ENCODE measurements around the gene NXN.
"Not testable (repeated sequence)": the region's sequence is repeated elsewhere in the genome, so short reads cannot be mapped to it uniquely, and the experiment has no call there.

Gene NXN

DNA sequence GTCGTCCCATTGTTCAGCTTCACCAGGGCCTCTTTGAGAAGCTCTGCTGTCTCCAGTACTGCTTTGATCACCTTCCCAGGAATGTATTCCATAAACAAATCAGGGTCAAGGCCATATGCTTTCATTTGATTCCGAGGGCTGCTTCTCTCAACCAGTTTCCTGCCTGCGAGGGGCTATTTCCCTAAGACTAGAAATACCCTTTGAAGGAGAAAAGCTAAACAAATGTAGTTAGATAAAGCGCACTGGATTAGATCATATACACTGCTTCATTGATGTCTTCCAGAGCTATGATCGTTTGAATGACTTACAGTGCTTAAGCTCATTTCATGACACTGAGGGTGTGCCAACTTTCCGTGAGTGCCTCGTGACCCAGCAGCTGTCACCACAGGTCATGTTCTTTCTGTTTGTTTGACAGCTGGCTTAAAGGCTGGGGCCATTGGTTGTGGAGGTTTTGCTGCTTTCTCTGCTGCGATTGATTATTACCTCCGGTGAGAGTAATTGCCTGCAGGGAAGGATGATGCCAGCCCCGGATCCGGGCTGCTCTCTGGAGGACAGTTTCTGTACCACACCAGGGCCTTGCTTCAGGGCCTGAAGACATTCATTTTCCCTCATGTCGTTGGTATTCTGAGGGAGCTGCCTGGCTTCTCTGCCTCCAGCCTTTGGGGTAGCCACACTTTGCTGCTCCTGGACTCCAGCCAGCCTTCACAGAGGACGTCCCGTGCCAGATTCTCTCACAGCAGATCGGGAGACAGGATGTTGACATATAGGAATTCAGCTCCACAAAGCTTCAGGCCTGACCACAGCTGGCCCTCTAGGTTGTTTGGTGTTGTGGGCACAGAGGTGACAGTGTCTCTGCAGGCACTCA lies 21.3 kb upstream of the NXN start:
- Mint-ChIP-seq H3K4me1 (ENCODE audit: low read depth) (peaks cover 41% of the 10 kb centered on the region), H3K27ac (peak overlapping the region; percentile 40), H3K4me3 (no peak overlapping the region), H3K27me3 (no peaks in the 10 kb centered on the region), H3K9me3 (no peaks in the 10 kb centered on the region), H3K36me3 (ENCODE audit: low read depth) (peaks cover 50% of the 10 kb centered on the region)

- Mint-ChIP-seq H3K4me1 (ENCODE audit: low read depth) (peaks cover 31% of the 10 kb centered on the region), H3K4me3 (peak overlapping the region; percentile 96), H3K36me3 (ENCODE audit: low read depth) (peaks cover 37% of the 10 kb centered on the region), H3K27ac (peak overlapping the region; percentile 100), H3K9me3 (peaks cover 8% of the 10 kb centered on the region), H3K27me3 (no peaks in the 10 kb centered on the region)
Observed at GRCh38 chr17:998111-998510, 18.5 kb upstream of the NXN start.

- peaks cover 24% of the 10 kb centered on the region for H3K36me3 Mint-ChIP-seq (ENCODE audit: low read depth)
- H3K27ac Mint-ChIP-seq = peak within 1 kb of the TSS; percentile 100
- peaks cover 9% of the 10 kb centered on the region for H3K9me3 Mint-ChIP-seq
- H3K4me1 Mint-ChIP-seq (ENCODE audit: low read depth) = peaks cover 27% of the 10 kb centered on the region
- H3K4me3 Mint-ChIP-seq = peak within 1 kb of the TSS; percentile 96
- H3K27me3 Mint-ChIP-seq = no peaks in the 10 kb centered on the region
Observed at GRCh38 chr17:996554-997344, 17.2 kb upstream of the NXN start, which contains the start of gene TIMM22. Gene TIMM22 (plus strand): TSS chr17:997129. CDS start chr17:997143, 14 bp downstream.

DNA sequence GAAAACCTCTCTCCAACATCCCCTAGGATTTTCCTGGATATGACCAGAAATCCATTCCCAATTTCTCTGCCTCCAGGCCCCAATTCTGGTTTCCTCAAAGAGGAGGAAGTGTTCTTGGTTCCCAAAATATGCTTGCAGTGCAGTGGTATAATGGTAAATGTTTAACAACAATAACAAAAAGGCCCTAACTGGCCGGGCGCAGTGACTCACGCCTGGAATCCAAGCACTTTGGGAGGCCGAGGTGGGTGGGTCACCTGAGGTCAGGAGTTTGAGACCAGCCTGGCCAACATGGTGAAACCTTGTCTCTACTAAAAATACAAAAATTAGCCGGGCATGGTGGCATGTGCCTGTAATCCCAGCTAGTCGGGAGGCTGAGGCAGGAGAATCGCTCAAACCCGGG lies 15.7 kb upstream of the NXN start:
- not testable (repeated sequence) for H3K9me3 Mint-ChIP-seq, H3K27me3 Mint-ChIP-seq, H3K27ac Mint-ChIP-seq, H3K4me3 Mint-ChIP-seq
- Mint-ChIP-seq H3K4me1 (ENCODE audit: low read depth) (peaks cover 27% of the 10 kb centered on the region), H3K36me3 (ENCODE audit: low read depth) (peaks cover 14% of the 10 kb centered on the region)

DNA sequence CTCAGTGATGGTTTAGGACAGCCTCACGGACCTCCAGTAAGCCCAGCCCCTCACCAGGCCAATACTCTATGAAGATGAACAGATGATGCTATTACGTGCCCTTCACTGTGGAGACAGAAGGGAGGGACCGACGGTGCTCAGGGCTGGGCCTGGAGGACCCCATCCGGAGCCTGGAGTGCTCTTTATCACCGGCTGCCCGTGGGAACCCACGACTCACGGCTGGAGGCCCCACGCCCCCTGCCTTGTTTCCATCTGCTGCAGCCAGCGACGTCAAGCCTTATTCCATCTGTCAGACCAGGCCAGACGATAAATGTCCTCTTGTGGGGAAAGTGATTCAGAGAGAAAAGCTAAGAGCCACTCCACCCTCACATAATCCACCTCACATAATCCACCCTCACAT lies 13.4 kb upstream of the NXN start:
- Mint-ChIP-seq H3K27ac (no peak overlapping the region), H3K36me3 (ENCODE audit: low read depth) (no peaks in the 10 kb centered on the region), H3K4me1 (ENCODE audit: low read depth) (peaks cover 9% of the 10 kb centered on the region), H3K4me3 (no peak overlapping the region), H3K27me3 (no peaks in the 10 kb centered on the region), H3K9me3 (peaks cover 9% of the 10 kb centered on the region)

- Mint-ChIP-seq H3K9me3 (peaks cover 6% of the 10 kb centered on the region), H3K27ac (no peak overlapping the region), H3K27me3 (no peaks in the 10 kb centered on the region), H3K4me3 (no peak overlapping the region), H3K4me1 (ENCODE audit: low read depth) (no peaks in the 10 kb centered on the region), H3K36me3 (ENCODE audit: low read depth) (no peaks in the 10 kb centered on the region)
Observed at GRCh38 chr17:988561-988960, 9.0 kb upstream of the NXN start.

GRCh38 chr17:987931-988330 lies 8.4 kb upstream of the NXN start:
- no peak overlapping the region for H3K27ac Mint-ChIP-seq

GRCh38 chr17:986322-986929 lies 6.8 kb upstream of the NXN start:
- H3K4me1 Mint-ChIP-seq (ENCODE audit: low read depth) = no peaks in the 10 kb centered on the region
- H3K27me3 Mint-ChIP-seq = no peaks in the 10 kb centered on the region
- H3K27ac Mint-ChIP-seq = no peak overlapping the region
- H3K4me3 Mint-ChIP-seq = no peak overlapping the region
- H3K36me3 Mint-ChIP-seq (ENCODE audit: low read depth) = no peaks in the 10 kb centered on the region
- H3K9me3 Mint-ChIP-seq = no peaks in the 10 kb centered on the region

More at GRCh38 chr17:987931-988330, 8.4 kb upstream of the NXN start:
- Mint-ChIP-seq H3K9me3 (no peaks in the 10 kb centered on the region), H3K27me3 (no peaks in the 10 kb centered on the region), H3K36me3 (ENCODE audit: low read depth) (no peaks in the 10 kb centered on the region), H3K4me3 (no peak overlapping the region), H3K4me1 (ENCODE audit: low read depth) (no peaks in the 10 kb centered on the region)

- Mint-ChIP-seq H3K27ac (no peak overlapping the region), H3K9me3 (no peaks in the 10 kb centered on the region), H3K27me3 (no peaks in the 10 kb centered on the region), H3K4me3 (no peak overlapping the region), H3K4me1 (ENCODE audit: low read depth) (peaks cover 10% of the 10 kb centered on the region), H3K36me3 (ENCODE audit: low read depth) (no peaks in the 10 kb centered on the region)
Observed at GRCh38 chr17:983921-984320, 4.3 kb upstream of the NXN start.

- no peaks in the 10 kb centered on the region for H3K9me3 Mint-ChIP-seq
- peaks cover 21% of the 10 kb centered on the region for H3K27me3 Mint-ChIP-seq
- no peaks in the 10 kb centered on the region for H3K36me3 Mint-ChIP-seq (ENCODE audit: low read depth)
- peaks cover 17% of the 10 kb centered on the region for H3K4me1 Mint-ChIP-seq (ENCODE audit: low read depth)
- no peak overlapping the region for H3K27ac Mint-ChIP-seq
- peak overlapping the region; percentile 51 for H3K4me3 Mint-ChIP-seq
Observed at GRCh38 chr17:981292-981658, 1.7 kb upstream of the NXN start.

GRCh38 chr17:980406-981291 lies 1.1 kb upstream of the NXN start:
- H3K4me3 Mint-ChIP-seq = peak overlapping the region; percentile 70
- H3K27ac Mint-ChIP-seq = peak overlapping the region; percentile 52
- H3K9me3 Mint-ChIP-seq = no peaks in the 10 kb centered on the region
- peaks cover 27% of the 10 kb centered on the region for H3K27me3 Mint-ChIP-seq
- peaks cover 17% of the 10 kb centered on the region for H3K4me1 Mint-ChIP-seq (ENCODE audit: low read depth)
- H3K36me3 Mint-ChIP-seq (ENCODE audit: low read depth) = no peaks in the 10 kb centered on the region

DNA sequence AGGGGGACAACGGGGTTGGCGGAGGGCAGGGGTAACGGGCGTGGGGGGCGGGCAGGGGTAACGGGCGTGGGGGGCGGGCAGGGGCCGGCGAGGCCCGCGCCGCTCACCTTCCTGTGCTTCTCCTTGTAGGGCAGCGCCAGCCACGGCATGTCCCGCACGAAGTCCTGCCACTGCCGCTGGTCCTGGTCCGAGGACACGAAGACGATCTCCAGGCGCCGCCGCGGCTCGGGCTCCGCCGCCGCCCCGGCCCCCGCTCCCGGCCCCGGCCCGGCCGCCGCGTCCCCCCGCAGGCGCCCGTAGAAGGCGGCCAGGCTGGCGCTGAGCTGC lies 401 bp downstream of the NXN start:
- Mint-ChIP-seq H3K9me3 (no peaks in the 10 kb centered on the region), H3K36me3 (ENCODE audit: low read depth) (no peaks in the 10 kb centered on the region), H3K4me1 (ENCODE audit: low read depth) (peaks cover 17% of the 10 kb centered on the region), H3K4me3 (no peak overlapping the region), H3K27ac (no peak overlapping the region), H3K27me3 (peaks cover 37% of the 10 kb centered on the region)

DNA sequence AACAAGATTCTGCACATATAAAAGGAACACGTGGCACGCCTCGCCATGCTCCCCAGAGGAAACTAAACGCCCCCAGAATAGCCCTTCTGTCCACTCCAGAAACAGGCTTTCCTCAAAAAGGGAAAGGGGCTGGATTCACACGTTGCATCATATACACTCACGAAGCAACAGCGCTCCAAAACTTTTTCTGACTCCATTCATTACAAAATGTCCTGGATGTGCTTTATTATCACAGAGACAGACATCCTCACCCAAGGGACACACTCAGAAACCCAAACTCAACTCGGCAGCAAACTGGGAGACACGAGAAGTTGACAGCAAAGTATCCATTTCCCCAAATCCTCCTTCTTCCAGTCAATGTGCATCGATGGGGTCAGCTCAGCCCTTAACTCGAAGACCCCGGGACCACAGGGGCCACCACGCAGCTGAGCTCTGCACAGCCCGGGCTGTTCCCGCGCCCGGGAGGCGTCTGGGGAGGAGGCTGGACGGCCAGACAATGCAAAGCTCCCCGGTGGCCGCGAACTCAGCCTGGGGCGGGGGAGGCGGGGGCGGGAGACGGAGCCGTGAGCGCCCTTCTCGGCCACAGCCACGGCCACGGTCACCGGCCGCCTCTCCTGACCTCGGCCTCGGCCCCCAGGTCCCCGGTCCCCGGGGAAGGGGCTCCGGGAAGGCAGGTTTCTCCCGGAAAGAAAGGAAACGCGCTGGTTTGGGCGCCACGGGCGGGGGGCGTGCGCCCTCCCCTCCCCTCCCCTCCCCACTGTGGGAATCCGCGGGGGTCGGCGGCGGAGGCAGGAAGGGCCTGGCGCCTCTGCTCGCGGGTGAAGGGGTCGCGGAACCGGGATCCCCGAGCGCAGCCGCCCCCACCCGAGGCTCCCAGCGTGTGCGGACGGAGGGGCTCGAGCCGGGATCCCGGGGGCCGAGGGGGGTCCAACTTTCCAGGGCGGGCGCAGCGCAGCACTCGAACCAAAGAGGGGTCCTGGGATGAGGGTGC lies 1.2 kb downstream of the NXN start:
- H3K4me1 Mint-ChIP-seq (ENCODE audit: low read depth) = peaks cover 17% of the 10 kb centered on the region
- H3K27ac Mint-ChIP-seq = no peak overlapping the region
- peak overlapping the region; percentile 61 for H3K4me3 Mint-ChIP-seq
- H3K36me3 Mint-ChIP-seq (ENCODE audit: low read depth) = no peaks in the 10 kb centered on the region
- H3K9me3 Mint-ChIP-seq = no peaks in the 10 kb centered on the region
- peaks cover 40% of the 10 kb centered on the region for H3K27me3 Mint-ChIP-seq
